GM21723 (cell line): Measurements from ENCODE around the gene CRABP2.

Experiments used
- ATAC-seq: cut with Tn5 transposase; IDR thresholded peaks from one replicate; pipeline ENCODE4 v1.9.1; 2021; ENCODE audit warnings: mild to moderate bottlenecking, moderate library complexity; ENCODE audit not compliant: unreplicated experiment

Gene CRABP2

GRCh38 chr1:156670791-156671190 is 34.6 kb downstream of the CRABP2 start:
- no peak for ATAC-seq

GRCh38 chr1:156670359-156670758 is 35.0 kb downstream of the CRABP2 start:
- no peak for ATAC-seq

- no peak for ATAC-seq
Observed at GRCh38 chr1:156669794-156670193, 35.6 kb downstream of the CRABP2 start.

- no peak for ATAC-seq
Observed at GRCh38 chr1:156668801-156669637, 36.4 kb downstream of the CRABP2 start.

DNA sequence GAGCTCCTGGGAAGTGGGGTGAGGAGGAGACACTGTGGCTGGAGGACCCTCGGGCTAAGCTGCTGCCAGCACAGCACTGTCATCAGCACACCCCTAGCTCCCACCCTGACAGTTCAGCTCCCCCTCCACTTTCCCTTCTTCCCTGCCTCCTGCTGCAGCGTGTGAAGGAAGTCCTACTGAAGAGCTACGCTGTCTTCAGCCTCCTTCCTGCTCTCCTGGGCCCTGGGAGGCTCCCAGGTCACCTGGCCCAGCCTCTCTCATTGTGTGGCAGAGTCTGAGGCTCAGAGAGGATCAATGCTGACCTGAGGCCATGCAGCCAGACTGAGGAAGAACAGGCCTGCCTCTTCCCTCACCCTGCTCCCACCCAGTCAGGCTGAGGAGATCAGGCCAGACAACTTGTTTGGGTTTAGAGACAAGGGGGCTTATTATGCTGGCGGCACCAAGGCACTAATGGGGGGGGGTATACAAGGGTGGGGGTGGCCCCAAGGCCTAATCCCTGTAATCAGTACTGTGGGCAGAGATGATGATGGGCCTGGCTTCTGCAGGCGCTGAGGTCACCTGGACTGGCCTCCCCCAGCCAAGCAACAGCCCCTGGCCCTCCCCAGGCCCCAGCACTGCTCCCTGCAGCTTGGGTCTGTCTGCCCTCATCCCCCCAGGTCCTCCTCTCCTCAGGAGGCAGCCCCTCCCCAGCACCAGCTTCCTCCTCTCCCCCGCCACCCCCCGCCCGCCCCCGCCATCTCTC is 37.2 kb downstream of the CRABP2 start:
- ATAC-seq: no peak

DNA sequence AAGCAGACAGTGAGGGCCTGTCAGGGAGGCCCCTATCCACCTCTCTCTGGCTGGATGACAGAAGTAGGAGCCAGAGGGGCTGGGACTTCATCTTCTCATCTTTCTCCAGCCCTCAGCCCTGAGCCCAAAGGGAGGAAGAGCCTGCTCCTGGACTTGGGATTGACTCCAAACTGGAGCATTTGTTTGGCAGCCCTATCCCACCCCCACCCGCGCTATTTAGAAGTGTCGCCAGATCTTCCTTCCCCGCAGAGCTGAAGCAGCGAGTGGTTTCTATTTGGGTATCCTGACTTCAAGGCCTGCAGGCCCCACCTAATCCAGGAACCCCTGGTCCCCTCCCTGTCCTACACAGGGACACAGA is 37.8 kb downstream of the CRABP2 start:
- no peak for ATAC-seq

DNA sequence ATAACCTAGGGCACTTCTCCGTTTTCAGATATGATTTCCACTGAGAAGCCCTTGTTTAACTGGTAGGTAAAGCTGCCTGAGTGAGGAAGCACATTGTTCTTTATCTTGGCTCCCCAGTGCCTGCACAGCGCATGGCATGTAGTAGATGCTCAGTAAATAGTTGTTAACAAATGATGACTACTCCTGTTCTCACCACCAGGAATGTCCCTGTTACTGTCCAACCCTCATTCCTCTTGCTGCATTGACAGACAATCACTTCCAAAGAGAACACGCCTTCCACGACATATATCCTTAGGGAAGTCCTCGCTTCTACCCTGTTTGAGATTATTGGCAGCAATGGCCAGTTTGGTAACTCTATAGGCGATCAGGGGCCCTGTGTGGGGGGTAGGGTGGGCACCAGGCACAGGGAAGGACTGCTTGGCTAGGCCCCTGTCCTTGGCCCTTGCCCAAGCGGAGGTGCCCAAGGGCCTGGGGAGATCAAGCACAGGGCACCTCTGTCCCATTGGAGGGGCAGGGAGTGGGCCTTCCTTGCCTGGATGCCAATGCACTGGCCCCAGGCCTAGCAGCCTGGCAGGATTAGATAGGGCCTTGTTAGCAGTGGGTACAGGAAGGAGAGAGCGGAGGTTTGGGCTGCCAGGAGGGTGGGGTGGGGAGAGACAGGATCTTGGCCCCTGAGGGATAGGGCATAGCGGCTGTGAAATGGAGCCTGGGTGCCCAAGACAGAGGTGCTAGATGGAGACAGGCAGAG is 38.3 kb downstream of the CRABP2 start:
- ATAC-seq: no peak

DNA sequence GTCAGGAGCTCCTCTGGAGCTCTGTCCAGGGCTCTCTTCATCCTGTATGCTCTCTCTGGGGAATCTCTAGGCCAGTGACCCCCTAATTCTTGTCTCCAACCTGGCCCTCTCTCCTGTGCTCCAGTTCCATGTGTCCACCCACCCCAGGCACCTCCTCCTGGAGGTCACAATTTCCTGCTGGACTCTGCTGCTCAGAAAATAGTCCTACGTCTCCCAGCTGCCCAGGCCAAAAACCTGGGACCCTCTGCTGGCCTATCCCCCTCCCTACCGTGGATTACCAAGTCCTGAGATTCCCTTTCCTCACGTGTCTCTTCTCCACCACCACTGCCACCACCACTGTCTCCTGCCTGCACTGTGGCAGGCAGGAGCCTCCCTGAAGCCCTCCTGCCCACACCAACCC is 39.8 kb downstream of the CRABP2 start:
- no peak for ATAC-seq

- ATAC-seq: no peak
Observed at GRCh38 chr1:156664767-156665411, 40.5 kb downstream of the CRABP2 start.

DNA sequence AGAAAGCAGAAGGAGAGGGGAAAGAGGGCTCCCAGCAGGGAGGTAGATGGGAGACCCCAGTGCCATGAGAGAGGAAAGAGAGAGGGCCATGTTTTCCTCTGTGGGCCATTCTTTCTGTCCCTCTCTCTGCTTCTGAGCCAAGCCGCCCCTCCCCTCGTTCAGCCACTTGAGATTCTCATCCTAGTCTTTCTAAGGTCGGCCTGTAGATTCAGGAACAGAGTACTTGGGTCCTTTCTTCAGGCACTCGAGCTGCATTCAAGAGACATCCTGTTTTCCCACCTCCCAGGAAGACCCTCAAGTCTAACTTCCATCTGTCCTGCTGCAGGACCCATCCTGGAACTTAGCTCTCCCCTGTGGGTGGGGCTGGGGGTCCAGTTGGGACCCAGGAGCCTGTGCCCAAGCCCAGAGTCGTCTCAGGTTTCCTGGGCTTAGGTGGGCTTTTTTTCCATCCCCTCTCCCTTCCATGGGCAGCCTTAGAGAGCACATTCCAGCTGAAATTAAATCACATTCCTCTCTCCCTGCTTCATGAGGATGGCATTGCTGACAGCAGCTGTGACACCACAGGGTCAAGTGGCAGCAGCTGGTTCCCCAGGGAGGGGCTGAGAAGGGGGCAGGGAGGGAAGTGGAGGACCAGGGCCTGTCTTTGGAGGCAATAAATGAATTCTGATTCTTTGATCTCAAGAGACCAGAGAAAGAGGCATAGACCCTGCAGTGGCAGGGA is 41.2 kb downstream of the CRABP2 start:
- no peak for ATAC-seq

DNA sequence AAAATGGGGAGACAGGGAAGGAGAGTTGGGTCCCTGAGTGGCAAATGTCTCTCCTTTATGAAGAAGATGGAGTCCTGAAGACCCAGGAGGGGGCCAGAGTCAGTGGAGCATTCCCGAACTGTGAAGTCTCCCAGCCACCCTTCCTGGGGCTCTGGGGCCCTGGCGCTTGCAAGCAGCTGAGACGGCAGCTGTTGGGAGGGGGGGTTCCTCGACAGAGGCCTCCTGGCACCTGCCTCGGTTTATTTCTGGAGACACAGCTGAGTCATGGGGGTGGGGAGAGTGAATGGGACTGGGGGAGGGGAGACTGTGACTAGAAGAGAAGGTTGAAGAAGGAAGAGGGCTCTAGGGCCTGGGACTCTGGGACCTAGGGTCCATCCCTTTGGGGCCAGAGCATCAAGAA is 42.2 kb downstream of the CRABP2 start:
- no peak for ATAC-seq

- ATAC-seq: no peak
Observed at GRCh38 chr1:156662800-156663055, 42.7 kb downstream of the CRABP2 start.

- ATAC-seq: no peak
Observed at GRCh38 chr1:156662005-156662799, 43.2 kb downstream of the CRABP2 start.

DNA sequence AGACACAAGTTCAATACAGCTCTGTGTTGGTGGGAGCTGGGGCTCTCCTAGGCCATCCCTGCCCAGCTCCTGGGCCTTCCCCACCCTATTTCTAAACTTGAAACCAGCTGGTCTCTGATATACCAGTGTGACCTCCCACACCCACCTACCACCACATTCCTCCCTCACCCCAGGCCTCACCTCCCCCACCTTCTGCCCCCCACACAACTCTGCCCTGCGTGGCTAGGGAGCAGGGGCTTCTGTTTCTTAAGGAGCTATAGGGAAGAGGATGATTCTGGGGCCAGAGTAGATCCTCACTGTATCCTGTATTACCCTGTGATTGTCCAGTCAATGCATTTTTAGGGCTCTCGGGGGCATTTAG is 44.7 kb downstream of the CRABP2 start:
- ATAC-seq: peak; percentile 12

DNA sequence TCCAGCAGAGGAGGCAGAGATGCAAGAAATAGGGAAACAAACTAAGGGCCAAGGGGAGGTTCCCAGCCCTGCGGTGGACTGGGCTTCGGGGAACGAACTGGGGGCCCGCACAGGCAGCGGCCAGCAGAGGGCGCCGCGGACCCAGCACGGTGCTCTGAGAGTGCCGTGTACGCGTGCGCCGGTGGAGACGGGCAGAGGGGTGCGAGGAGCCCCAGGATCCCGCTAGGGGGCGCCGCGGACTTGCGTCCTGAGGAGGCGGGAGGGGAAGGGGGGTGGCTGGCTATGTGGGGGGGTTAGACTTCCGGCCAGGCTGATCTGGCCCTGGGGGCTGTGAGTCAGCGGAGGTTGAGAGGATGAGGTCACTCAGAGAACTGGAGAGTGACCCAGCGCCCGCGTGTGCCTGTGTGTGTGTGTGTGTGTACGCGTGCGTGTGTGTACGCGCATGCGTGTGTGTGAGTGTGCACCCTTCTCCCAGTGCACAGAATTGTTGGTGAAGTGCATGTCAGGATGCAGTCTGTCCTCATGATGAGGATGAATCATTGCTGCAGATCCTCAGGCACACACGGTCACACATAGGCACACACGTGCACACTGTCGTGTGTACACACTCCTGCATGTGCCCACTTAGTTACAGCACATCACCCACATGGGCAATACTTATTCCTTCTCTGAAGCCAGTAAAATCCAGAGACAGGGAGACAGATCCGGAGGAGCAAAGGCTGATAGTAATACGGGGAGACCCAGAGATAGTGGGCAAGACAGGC is 45.2 kb downstream of the CRABP2 start:
- peak; percentile 55 for ATAC-seq

GRCh38 chr1:156659661-156659987 is 45.8 kb downstream of the CRABP2 start:
- no peak for ATAC-seq

DNA sequence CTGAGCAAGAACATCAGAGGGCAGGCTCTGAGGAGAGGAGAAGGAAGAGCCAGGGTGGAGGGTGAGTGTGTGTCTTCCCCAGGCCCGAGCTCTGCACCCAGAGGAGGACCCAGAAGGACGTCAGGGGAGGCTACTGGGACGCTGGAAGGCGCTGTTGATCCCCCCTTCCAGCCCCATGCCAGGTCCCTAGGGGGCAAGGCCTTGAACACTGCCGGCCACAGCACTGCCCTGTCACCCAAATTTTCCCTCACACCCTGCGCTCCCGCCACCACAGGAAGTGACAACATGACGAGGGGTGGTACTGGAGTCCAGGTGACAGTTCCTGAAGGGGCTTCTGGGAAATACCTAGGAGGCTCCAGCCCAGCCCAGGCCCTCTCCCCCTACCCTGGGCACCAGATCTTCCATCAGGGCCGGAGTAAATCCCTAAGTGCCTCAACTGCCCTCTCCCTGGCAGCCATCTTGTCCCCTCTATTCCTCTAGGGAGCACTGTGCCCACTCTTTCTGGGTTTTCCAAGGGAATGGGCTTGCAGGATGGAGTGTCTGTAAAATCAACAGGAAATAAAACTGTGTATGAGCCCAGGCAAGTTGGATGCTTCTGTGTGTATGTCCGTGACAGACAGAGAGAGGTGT is 46.3 kb downstream of the CRABP2 start:
- no peak for ATAC-seq

GRCh38 chr1:156658496-156658895 is 46.9 kb downstream of the CRABP2 start:
- no peak for ATAC-seq

DNA sequence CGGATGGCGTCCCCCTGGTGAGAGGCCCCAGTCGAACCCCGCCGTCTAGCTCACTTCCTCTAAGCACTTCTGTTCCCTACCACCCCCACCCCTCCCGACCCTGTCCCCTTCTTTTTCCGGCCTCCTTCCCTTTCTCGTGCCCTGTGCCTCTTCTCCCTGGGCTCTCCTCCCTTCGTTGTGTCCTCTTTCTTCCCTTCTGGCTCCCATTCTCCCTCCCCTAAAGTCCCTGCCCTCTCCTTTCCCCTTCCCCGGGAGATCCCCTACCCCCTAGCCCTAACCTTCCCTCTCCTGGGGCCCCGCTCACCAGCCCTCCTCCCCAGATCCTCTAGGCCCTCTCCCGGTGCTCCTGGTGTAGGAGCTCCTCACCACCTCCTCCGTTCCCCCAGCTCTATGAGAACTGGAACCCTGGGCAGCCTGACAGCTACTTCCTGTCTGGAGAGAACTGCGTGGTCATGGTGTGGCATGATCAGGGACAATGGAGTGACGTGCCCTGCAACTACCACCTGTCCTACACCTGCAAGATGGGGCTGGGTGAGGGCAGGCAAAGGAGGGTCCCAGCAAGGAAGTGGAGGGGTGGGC is 47.6 kb downstream of the CRABP2 start:
- no peak for ATAC-seq
